GM20431 (cell line): Measurements from ENCODE around the gene GET3.
"Not testable (repeated sequence)": the region's sequence is repeated elsewhere in the genome, so short reads cannot be mapped to it uniquely, and the experiment has no call there.

ENCODE experiments used
- in situ Hi-C: fragments of 300-500 bp; cut with MseI, MboI; formaldehyde crosslinking; loops from one replicate; pipeline ENCODE4 v1.15.0; 2020; ENCODE audit warnings: low sequenced_read_pairs; ENCODE audit not compliant: unreplicated experiment

GET3 gene

DNA sequence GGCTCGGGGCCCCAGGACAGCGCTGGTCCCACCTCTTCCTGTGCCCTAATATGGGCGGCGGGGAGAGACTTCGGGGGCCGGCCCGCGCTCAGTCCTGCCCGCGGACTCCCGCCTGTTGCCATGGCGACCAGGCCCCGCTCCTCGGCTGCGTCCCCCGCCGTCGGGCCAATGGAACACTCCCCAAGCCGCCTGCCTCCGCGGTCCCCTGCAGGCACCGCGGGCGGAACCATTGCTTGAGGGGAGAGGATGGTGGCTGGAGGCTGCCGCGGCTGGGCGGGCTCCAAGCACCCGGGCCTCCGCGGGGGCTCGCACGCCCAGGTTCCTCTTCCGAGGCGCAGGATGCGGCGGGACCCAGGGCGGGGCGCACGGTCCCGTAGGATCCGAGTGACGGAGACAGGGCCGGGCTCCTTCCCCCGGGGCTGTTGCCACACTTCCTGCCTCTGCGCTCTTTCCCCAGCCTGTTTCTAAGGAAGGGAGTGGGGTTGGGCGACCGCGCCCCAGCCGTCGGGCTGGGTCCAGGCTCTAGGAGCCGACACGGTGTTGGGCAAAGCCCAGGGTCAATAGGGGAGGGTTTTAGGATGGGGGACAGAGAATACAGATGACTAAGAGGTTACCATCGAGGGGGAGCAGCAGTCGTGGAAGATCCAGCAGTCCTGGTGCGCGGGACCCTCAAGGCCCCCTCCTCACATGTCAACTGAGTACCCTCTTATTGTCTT lies 52.8 kb downstream of the GET3 start:
- in situ Hi-C loops = no loop called here

DNA sequence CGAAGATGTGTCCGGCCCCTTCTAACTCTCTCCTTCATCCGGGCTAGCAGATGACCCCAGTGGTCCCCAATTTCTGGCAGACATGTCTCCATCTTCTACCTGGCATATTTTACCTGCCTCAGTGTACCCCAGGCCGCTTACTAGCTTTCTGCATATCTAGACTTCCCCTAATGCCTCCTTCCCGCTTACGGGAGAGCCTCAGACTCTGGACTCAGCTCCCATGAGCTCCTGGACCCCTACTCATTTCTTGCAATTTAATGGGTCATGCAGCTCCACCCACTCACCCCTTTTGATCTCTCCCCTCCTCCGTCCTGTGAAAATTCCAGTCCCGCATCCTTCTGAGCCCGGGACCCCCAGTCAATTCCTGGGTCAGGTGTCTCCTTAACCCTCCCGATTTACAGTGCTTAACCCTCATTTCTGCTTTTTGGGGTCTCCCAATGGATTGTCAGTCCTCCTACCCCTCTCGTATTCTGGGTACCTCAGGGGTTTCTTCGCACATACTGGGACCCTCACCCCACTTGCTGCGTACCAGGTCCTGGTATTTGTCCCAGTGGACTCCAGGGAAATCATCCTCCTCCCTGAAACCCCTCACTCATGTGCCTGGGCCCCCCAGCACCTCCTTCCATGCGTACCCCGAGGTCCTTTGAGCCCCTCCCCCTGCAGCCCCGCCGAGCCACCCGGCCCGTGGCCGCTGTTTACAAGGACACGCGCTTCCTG lies 53.5 kb downstream of the GET3 start:
- in situ Hi-C loops = no loop called here

DNA sequence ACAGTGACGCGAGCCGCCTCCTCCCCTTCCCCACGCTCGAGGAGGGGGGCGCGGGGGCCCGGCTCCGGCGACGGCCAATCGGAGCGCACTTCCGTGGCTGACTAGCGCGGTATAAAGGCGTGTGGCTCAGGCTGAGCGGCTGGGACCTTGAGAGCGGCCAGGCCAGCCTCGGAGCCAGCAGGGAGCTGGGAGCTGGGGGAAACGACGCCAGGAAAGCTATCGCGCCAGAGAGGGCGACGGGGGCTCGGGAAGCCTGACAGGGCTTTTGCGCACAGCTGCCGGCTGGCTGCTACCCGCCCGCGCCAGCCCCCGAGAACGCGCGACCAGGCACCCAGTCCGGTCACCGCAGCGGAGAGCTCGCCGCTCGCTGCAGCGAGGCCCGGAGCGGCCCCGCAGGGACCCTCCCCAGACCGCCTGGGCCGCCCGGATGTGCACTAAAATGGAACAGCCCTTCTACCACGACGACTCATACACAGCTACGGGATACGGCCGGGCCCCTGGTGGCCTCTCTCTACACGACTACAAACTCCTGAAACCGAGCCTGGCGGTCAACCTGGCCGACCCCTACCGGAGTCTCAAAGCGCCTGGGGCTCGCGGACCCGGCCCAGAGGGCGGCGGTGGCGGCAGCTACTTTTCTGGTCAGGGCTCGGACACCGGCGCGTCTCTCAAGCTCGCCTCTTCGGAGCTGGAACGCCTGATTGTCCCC lies 54.2 kb downstream of the GET3 start, which contains the start of gene JUNB:
TSS of gene JUNB (plus strand) at position 142 of the 706 bp plus-strand sequence. CDS start at position 428, 286 bp downstream.
- in situ Hi-C loops = no loop called here

DNA sequence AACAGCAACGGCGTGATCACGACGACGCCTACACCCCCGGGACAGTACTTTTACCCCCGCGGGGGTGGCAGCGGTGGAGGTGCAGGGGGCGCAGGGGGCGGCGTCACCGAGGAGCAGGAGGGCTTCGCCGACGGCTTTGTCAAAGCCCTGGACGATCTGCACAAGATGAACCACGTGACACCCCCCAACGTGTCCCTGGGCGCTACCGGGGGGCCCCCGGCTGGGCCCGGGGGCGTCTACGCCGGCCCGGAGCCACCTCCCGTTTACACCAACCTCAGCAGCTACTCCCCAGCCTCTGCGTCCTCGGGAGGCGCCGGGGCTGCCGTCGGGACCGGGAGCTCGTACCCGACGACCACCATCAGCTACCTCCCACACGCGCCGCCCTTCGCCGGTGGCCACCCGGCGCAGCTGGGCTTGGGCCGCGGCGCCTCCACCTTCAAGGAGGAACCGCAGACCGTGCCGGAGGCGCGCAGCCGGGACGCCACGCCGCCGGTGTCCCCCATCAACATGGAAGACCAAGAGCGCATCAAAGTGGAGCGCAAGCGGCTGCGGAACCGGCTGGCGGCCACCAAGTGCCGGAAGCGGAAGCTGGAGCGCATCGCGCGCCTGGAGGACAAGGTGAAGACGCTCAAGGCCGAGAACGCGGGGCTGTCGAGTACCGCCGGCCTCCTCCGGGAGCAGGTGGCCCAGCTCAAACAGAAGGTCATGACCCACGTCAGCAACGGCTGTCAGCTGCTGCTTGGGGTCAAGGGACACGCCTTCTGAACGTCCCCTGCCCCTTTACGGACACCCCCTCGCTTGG lies 55.0 kb downstream of the GET3 start:
- in situ Hi-C loops = no loop called here

DNA sequence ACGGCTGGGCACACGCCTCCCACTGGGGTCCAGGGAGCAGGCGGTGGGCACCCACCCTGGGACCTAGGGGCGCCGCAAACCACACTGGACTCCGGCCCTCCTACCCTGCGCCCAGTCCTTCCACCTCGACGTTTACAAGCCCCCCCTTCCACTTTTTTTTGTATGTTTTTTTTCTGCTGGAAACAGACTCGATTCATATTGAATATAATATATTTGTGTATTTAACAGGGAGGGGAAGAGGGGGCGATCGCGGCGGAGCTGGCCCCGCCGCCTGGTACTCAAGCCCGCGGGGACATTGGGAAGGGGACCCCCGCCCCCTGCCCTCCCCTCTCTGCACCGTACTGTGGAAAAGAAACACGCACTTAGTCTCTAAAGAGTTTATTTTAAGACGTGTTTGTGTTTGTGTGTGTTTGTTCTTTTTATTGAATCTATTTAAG lies 55.6 kb downstream of the GET3 start:
- in situ Hi-C loops = no loop called here

DNA sequence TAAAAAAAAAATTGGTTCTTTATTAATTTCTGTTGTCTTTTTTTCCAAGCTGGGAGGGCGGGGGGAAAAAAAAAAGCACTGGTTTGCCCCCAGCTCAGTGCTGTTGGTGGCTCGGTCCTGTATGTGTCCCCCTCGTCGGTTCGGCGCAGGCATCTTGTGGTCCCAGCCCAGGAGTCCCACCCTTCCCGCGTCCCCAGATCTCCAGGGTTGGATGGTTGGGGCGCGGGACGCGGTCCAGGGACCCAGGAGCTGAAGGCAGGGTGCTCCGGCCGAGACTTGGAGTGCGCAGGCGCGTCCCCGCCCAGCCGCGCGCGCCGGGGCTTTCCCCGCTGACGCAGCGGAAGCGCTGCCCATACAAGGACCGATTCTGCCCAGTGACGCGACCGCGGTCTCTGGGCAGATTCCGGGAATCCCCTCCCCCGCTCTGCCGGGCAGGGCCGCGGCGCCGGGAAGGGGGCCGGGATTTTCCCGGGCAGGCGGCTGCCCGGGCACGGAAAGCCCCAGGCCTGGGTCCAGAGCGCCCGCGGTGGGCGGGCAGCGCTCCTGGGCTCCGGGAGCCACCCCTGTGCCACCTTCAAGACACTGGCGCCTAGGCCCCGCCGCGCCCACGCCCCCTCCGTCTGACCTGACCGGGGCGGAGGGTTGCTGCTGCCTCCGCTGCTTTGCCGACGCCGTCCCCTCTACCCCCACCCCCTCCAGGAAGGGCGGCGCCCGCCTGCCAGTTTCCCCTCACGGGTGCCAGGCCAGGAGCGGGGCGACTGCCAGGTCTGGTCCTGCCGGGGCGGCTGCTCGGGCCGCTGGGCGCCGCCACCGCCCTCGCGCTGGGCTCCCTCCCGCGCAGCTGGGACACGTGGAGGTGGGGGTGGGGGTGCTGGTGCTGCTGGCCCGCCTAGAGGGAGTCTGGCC lies 56.2 kb downstream of the GET3 start:
- in situ Hi-C loops = no loop called here

DNA sequence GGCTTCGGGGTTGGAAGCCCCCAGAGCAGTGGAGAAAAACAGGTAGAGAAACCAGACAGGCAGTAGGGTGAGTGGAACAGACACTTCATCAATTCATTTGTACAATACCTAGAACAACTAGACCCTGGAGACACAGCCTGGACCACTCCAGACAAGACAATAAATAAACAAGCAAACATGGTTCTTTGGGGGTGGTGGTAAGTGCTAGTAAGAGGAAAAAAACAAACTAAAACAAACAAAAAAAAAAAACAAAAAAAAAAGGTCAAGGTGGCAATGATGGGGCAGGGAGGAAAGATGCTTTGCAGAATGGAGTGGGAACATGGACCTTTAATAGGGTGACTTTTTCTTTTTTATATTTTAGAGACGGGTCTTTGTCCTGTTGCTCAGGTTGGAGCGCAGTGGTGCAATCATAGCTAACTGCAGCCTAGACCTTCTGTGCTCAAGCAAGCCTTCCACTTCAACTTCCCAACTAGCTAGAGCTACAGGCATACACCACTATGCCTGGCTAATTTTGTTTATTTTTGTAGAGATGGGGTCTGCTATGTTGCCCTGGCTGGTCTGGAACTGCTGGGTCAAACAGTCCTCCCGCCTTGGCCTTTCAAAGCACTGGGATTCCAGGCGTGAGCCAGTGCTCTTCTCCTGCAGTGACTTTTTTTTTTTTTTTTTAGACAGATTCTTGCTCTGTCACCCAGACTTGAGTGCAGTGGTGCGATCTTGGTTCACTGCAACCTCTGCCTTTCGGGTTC lies 57.1 kb downstream of the GET3 start:
- in situ Hi-C loops = no loop called here

DNA sequence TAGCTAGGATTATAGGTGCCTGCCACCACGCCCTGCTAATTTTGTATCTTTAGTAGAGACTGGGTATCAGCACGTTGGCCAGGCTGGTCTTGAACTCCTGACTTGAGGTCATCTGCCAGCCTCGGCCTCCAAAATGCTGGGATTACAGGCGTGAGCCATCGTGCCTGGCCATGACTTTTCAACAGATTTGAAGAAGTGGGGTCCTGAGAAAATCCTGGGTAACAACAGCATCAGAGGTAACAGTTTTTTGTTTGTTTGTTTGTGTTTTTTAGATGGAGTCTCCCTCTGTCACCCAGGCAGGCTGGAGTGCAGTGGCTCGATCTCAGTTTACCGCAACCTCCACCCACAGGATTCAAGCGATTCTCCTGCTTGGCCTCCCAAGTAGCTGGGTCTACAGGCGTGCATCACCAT lies 57.7 kb downstream of the GET3 start:
- in situ Hi-C loops = no loop called here

DNA sequence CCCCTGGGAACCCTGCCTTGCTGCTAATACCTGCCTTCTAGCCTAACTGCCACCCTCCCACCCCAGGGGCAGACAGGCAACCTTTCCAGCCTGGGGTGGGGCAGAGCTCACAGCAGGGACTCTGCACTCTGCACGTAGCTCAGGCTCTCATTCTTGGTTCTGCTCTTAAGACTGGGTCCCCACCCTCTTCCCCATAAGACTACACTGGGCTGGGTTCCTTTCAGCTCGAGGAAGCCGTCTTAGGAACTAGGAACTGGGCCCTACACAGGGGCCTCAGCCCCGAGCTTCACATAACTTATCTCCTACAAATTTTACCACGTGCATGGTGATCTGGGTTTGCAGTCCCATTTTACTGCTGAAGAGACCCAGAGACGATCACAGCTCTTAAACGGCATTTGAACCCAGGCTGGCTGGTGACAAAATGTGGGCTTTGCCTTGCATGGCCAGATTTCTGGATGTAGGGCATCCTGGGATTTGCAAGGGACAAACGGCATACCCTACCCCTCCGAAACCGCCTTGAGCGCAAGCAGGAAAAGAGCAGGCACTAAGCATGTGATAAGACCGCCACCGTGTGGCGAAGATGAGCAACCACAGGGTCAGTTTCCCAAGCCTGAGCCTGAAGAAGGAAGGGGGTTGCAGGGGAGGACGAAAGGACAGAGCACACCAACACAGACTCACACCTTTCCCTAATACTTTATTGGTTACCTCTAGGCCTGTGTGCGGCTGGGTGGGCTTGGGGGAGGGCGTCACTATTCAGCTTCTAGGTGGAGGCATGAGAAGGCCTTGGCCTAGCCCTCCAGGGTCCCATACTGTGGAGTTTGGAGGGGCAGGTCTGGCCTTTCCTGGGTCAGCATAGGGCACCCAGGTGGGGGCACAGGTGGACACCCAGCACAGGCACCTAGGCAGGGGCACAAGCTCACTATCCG lies 59.1 kb downstream of the GET3 start:
- in situ Hi-C loops = no loop called here

DNA sequence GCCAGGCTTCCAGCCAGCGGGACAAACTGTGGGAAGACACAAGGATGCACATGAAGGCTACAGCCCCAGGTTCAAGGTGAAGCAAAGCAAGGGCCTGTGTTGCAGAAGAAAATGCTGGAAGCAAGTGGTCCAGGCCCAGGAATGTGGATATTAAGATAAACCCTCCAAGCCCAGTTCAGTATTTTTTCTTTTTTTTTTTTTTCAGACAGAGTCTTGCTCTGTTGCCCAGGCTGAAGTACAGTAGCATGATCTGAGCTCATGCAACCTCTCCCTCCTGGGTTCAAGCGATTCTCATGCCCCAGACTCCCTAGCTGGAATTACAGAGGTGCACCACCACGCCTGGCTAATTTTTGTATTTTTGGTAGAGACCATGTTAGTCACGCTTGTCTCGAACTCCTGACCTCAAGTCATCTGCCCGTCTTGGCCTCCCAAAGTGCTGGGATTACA lies 59.9 kb downstream of the GET3 start:
- in situ Hi-C loops = no loop called here

DNA sequence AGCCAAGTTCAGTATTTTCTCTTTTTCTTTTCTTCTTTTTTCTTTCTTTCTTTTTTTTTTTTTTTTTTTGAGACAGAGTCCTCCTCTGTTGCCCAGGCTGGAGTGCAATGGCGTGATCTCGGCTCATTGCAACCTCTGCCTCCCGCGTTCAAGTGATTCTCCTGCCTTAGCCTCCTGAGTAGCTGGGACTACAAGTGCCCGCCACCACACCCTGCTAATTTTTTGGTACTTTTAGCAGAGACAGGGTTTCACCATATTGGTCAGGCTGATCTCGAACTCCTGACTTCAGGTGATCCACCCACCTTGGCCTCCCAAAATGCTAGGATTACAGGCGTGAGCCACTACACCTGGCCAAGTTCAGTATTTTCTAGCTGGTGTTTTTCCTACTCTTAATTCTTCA lies 60.3 kb downstream of the GET3 start:
- in situ Hi-C loops = not testable (repeated sequence)
